Measurements from ENCODE around the gene IFNK.

Gene IFNK

DNA sequence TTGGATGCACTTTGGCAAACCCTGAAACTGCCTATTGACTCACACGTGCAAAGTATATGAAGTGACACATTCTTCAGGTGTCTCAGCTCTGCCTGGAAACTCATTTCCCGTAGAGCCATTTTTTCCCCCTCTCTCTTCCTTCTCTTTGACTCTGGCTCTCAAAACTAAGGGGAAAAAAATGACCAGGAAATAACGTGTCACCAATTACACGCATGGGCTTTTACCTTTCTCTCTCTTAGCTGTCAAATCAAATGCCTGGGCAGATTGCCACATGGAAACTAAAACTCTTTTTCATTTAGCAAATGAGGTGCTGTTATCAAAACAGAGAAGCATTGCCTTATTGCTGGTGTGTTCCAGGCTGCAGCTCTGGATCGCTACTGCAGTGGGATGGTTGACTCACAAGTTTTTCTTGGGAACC is 18.3 kb upstream of the IFNK start:
- intact Hi-C loops (cut with DNase I) = no loop called here

DNA sequence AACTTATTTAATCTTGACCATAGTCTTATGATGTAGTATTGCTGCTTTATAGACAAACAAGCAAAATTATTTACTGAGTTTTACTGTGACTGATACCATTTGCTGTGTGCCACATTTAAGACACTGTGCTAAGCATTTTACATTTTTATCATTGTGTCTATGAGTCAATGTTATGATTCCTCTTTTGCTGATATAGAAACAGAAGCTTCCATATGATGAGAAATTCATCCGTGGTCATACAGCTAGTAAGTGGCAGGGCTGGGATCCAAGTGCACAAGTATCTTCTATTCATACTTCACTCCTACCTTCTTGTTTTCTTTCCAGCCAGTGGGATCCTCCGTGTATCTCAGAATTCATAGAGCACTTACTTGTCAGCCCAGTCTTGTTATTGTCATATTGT is 17.1 kb upstream of the IFNK start:
- intact Hi-C loops (cut with DNase I) = no loop called here
- peak in 1 of 42 donors; percentile 21 for DNase-seq

More for the DNA sequence above, 18.3 kb upstream of the IFNK start:
- DNase-seq = peak in 1 of 42 donors; percentile 35

DNA sequence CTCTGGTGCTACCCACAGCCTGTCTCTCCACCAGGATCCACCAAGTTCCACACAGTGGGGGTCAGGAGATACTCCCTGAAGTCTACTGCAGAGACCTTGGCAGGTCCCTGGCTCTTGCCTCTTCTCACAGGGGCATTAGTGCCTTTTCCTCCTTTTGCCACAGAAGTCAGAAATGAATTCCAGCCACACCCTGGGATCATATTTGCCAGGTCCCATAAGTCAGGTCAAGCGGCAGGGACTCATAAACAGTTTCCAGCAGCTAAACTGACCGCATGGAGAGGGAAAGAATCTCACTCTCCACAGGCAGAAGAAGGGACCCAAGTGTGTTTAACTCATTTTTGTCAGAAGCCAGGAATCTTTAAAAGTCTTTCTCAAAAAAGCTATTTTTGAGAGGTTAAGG is 13.3 kb upstream of the IFNK start:
- DNase-seq = peak in 1 of 42 donors; percentile 40
- intact Hi-C loops (cut with DNase I) = no loop called here

DNA sequence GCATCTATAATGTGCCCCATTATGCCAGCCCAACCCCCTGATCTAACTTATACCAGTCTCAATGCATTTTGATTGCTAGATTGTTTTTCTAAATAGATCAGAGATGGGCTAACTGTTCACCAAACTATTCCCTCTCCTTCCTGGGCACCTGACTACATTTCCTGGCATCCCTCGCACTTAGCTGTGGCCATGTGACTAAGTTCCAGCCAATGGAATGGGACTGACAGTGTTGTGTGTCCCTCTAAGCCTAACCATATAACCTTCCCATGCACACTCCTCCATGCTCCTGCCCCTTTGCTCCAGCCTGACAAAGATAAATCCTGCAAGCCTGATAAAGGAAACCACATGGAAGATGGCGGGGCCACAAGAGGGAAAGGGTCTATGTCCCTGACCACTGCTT is 12.3 kb upstream of the IFNK start:
- DNase-seq = peak in 1 of 42 donors; percentile 40
- intact Hi-C loops (cut with DNase I) = no loop called here

DNA sequence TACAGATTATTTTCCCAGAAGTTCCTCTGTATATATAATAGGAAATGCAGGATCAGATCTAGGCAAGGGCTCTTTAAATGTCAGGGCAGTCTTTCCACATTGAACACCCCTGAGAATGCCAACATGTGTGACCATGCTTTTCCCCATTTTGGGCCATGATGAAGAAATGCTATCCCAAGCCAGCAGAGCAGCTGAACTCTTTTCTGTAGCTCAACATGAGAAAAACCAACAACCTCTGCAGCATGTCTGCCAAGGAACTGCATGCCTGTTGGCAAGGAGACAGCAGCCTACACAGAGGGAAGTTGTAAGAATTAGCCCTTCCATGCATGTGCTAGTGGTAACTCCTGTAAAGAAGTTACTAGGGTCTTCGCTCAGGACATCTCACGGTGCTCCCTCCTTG is 9.5 kb upstream of the IFNK start:
- DNase-seq = no peak
- intact Hi-C loops (cut with DNase I) = no loop called here

DNA sequence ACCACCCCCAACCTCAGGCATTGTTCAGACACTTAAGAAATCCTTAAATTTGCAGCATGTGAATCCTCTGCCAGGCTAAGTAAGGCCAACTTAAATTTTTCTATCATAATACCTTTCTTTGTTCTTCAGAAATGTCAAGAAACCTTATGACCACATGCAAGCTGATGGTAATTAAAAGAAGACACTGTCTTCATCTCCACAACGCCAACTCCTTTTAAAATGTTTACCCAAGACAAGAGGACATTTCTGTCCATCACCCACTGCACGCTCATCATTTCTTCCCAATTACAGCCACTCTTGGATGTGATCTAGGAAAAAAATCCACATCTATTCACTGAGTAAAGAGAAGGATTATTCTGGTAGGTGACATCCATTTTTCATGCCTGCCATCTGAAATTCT is 6.1 kb upstream of the IFNK start:
- intact Hi-C loops (cut with DNase I) = no loop called here
- no peak for DNase-seq

DNA sequence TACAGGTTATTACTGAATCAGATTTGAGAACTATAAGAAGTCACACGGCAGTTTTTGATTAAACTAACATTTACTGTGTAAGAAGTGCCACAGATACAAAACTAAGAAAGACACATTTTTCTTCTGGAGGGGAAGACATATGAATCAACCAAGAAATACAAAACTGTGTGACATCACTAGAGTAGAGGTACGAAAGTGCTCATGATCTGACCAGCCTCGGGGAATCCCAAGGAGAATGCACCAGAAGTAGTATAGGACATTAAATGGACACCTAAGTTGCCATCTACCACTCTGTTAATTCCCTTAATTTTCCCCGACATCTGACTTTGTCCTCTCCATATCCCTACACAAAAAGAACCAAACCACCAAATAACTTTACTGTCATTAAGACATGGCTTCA is 5.3 kb upstream of the IFNK start:
- DNase-seq = no peak
- intact Hi-C loops (cut with DNase I) = no loop called here

DNA sequence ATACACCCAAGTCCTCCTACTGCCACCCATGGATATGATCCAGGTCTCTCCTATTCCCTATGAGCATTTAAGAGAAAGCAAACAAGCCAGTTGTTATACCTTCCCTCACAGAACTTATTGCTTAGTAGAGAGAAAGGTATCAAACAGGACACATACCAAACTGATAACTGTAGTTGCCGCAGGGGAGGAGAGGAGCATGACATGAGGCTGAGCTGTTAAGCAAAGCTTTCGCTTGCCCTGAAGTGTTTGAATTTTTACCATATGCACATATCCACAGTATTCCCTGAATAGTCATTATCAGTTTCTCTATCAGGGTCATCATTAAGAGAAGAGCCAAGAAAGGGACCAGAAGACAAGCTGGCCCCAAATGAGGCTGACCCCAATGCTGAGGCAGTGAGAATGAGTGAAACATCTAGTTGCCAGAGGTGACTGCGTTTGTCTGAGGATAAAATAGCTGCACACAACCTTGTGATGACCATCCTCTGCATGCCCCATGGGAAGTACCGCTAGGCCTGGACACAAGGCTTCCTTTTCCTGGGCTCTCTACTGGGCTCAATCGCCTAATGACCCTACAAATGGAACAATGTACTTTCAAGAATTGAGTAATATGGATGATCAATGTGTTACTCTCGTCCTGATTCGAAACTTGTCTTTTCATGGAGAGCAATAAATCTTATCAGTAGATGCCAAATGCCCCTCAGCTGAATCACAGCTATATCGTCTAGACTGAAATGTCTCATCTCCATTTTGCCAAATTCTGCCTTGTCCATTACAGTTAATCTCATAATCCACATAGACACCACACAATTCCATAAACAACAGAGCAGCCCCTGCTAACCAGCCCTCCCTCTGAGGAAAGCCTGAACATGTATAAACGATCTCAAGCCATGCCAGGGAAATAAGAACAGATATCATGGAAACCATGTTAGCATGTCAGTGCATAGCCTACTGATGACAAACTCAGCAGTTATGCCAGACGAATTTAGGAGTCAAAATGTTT is 4.3 kb upstream of the IFNK start:
- no peak for DNase-seq
- intact Hi-C loops (cut with DNase I) = no loop called here

DNA sequence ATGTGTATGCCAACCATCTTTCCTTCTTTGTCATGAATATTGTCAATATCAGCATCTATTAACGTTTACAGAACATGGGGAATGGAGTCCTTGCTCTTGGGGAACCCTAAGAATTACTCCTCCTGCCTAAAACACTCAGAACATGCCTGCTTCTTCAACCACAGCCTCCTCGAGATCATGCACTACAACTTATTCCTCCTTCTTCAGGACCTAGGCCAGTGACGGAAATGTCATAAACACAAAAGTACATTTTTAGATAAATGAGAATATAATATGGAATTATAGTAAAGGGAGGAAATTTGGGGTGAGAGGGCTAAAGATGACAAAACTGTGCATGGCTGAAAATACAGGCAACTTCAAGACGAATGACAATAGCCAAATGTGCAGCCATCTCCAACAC is 3.1 kb upstream of the IFNK start:
- intact Hi-C loops (cut with DNase I) = no loop called here

DNA sequence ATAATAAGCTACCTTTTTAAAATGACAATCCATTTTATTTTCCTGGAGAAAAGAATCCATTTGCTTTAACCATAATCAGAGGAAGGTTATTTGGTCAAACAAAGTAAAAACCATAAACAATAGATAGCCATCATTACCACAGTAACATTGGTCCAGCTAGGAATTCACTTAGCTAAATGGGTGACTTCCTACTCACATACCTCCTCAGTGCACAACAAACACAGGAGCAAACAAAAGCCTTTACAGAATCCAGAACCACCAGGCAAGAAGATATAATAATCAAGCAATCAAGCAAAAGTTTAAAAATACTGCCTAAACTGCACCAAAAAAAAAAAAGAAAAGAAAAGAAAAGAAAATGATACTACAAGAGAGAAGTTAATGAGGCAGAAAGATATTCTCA is 949 bp upstream of the IFNK start:
- intact Hi-C loops (cut with DNase I) = no loop called here
- no peak for DNase-seq

More for the DNA sequence above, 3.1 kb upstream of the IFNK start:
- no peak for DNase-seq

DNA sequence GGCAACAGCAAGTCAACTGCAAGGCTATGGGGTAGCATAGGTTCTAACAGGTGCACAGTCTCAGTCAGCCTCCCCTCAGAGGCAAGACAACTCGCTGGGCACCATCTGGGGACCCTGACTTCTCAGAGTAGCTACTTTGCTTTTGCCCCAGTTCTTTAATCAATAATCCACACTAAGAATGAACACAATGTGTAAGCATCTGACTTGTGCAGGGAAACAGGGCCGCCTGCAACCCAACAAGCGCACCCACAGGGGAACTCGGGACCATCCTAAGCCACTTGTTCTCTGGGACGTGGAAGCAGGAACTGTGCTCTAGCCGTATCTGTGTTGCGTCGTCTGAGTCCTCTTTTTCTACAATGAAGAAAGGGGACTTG is 3.6 kb downstream of the IFNK start:
- peak in 24 of 42 donors; percentile 7 to 65 (median 40) for DNase-seq
- intact Hi-C loops (cut with DNase I) = loop anchor here (5.0 kb wide), 2 partner anchors 175 to 195 kb away; no protein-coding TSS in a partner anchor

DNA sequence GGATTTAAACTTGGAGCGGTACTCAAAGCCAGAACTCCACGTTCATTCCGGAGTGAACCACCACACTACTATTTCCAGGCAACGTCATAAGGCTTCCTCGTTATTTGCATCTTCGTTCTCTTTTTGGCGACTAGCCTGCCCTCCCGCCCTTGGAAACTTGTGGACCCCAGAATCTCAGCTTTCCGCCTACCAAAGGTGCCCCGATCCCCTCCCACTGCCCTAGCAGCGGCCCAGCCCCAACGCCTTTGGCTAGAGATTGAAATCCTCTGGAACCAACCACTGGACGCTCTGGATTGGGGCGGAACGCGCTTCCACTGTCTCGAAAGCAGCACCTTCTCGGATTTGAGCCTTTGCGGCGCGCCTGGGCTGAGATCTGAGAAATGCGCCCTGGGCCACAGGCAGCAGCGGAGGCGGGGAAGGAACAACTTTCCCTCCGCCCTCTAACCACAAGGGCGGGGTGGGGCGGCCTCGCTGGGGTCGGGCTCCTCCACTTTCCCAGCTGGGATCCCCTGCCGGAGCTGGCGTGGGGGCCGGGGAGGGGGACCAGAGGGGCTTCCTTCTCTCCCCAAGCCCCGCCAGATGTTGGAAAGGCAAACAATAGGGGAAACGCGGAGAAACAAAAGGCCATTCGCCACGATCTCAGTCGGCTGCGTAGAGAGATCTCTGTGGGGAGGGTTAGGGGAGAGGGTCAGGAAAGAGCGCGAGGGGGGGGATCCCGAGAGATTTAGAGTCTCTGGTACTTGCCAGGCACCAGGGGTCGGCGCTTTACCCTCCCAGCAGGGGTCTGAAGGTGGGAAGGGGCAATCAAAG is 4.2 kb downstream of the IFNK start:
- DNase-seq = peak; percentile 55 to 89 (median 80)
- intact Hi-C loops (cut with DNase I) = loop anchor here (5.0 kb wide), 2 partner anchors 176 to 196 kb away; no protein-coding TSS in a partner anchor

DNA sequence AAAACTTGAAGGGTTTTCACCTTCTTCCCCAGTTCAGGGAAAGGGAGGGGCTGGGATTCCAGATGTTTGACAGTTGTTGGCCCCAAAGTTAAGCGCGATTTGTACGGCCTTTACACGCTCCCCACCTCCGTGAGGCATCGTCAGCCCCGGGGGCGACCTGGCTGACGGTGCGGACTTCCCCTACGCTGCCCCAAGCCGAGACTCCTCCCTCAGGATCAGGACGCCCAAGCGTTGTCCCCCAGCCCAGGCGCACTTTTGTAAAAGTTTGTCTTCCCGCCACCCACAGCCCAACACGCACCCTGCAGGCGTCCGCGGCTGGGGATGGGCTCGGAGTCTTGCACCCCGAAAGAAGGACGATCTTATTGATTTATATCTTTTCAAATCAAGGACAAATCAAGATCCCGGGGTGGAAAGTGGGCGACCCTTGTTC is 4.8 kb downstream of the IFNK start:
- intact Hi-C loops (cut with DNase I) = loop anchor here (5.0 kb wide), 2 partner anchors 177 to 197 kb away; no protein-coding TSS in a partner anchor
- DNase-seq = peak in 40 of 42 donors; percentile 36 to 75 (median 58)

DNA sequence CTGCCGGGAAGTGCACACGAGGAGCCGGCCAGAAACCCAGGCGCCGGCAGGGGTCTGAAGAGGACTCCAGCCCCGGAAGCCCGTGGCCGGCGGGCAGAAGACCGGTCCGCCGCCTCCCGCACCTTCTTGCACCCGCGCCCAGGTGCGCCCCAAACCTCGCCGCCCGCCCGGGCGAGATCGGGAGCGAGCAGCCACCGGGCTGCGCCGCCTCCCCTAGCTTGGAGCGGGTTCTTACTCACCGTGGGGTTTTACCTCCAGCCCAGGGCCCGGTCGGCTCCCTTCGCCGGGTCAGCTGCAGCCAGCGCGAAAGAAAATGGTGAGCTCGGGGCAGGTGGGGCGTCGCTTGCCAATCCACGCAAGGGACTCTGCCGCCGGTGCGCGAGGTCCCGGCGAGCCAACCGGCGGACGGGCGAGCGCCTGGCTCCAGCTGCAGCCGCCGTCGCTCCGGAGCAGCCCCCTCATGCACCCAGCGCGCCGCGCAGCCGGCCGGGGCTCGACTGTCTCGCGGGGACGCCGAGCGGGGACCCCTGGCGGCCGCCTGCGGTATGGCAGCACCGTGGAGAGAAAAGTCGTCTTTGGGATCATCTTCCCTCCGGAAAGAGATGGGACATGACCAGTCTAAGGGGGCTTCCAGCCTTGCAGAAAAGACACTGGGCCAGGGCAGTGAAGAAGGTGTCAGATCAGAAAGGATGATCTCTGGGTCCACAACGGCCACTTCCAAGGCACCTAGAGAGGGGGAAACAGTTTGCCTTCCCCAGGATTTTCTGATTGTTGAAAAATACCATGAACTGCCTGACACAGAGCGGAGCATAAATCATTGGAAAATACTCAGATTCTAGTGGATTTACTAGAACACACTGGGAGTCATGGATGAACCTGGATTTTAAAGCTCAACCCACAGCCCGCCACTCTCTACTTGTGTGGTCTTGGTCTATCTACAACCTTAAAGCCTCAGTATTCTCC is 5.5 kb downstream of the IFNK start, which contains the start of gene MOB3B:
Gene MOB3B (minus strand): TSS at position 499 of the 963 bp plus-strand sequence. CDS start 74,264 bp downstream, outside the sequence.
- intact Hi-C loops (cut with DNase I) = loop anchor here (5.0 kb wide), 2 partner anchors 177 to 197 kb away; no protein-coding TSS in a partner anchor
- peak; percentile 83 to 98 (median 94) for DNase-seq

DNA sequence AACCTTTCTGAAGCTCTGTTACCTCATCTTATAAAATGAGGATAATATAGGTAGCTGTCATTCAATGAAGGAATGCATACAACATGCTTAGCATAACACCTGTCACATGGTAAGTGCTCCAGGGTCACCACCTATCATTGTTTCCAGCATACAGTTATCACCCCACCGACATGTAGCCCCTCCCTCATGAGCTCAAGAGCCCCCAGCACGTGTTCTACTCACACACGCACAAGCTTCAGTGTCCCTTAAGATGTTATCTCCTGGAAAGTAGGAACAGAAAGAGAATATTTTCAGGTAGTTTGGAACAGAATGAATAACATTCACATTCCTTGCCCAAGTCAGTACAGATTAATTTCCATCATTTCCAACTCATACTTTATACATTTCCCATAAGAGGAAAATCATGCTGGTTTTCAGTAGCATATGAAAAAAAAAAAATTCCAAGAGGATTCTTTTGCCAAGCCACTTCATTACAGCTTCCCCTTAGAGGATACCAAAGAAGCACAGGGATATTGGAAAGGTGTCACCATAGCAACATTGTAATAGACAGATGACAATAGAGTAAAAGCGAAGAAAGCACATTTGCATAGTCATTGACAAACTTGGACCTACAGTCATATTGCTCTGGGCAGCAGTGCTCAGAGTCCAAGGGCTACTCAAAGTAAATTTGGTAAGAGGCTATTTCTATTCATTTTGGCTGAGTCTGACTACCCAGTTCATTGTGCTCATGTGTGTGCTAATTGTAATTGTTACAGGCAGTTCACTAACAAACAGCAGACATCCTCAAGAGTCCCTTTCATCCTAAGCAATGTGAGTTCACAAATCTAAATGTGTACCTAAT is 7.0 kb downstream of the IFNK start:
- intact Hi-C loops (cut with DNase I) = no loop called here
- DNase-seq = no peak

DNA sequence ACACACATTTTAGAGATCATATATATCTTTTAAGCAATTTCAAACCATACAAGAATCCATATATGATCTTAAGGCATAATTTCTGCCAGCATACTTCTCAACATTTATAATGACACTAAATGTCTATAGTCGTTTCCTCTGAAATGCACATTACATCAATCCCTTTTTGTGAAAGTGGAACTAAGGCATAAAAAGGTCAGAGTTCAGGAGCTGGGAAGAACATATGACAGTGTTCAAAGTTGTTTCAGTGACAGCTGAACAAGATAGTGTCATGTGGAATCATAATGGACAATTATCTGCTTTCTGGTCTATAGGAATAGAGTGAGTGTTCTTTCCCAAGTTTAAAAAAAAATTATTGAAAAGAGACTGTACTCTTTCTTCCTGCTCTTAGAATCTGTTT is 8.0 kb downstream of the IFNK start:
- DNase-seq = no peak
- intact Hi-C loops (cut with DNase I) = no loop called here

DNA sequence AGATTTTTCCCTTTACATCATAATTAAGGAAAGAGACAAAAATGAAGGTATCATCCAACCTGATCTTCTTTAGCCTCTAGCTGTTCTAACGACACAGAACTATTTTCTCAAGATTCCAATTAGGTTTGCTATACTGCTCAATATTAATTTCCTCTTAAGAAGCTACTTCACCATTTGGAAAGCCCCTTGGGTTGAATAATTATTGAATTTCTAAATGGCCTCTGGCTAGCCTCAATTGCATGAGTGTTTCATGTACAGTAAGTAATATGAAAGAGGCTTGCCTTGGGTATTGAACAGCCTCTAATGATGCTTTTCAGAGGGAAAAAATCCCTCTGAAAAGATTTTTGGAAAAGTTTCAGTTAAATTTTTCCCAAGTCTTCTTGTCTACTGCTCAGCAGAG is 9.2 kb downstream of the IFNK start:
- intact Hi-C loops (cut with DNase I) = no loop called here
- no peak for DNase-seq

Data from head of caudate nucleus (tissue), 42 donors.